Measurements from ENCODE around the gene ADD3. TPM values are rescaled to one million over a fixed set of nuclear protein-coding genes. Genes with fewer than 3 reads are reported as not detected.
"Not testable (repeated sequence)": the region's sequence is repeated elsewhere in the genome, so short reads cannot be mapped to it uniquely, and the experiment has no call there.

The ADD3 gene
- total RNA-seq, 2 experiments from 2014 or later: 85.2 to 85.8 TPM

DNA sequence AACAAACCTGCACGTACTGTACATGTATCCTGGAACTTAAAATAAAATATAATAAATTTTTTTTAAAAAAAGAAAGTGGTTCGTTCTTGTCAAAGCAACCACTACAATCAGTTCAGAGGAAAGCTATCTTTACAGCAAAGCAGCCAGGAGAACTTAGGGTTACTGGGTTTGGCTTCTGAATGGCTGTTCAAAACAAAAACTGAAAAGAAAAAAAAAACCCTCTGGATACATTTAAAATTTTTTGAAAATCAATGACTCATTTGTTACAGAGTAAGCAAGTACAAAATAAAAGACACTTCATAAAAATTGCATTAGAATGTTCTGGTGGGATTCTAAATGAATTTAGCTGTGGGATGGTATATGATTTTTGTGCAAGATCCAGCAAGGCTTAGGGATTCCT, 28.6 kb upstream of the ADD3 start:
- Mint-ChIP-seq H3K4me3 (no peak overlapping the region), H3K4me1 (ENCODE audit: low read depth) (peaks cover 14% of the 10 kb centered on the region), H3K27me3 (ENCODE audit: low read depth) (no peaks in the 10 kb centered on the region), H3K36me3 (ENCODE audit: low read depth) (no peaks in the 10 kb centered on the region), H3K27ac (no peak overlapping the region), H3K9me3 (no peaks in the 10 kb centered on the region)
- no peak for DNase-seq
- intact Hi-C loops (cut with micrococcal nuclease): loop anchor here (5.0 kb wide), 1 partner anchor 588 kb away; the partner anchor contains the start of gene SMC3
- CTCF ChIA-PET: interaction anchor here (0.6 to 4.4 kb wide), 20 partner anchors 9 to 227 kb away, joined by 3 to 16 read pairs (median 4); partner anchors contain the start of gene ADD3

DNA sequence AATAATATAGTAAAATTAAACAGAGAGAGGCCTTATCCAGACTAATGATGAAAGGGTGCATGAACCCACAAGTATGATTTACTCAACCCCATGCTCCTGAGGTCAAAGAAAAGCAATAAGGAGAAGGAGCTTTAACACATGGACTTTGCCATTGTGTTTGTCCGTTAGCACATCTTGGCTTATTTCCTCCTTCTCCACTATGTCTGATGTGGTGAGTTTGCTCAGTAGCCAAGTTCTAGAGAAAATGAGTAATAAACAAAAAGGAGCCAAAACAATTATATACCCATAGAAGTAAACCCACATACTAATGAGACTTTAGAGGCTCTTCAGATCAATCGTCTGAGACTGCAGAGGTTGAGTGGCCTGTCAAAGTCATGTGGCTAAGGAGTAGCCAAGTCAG, 26.1 kb upstream of the ADD3 start:
- no peak for DNase-seq
- intact Hi-C loops (cut with micrococcal nuclease): no loop called here
- peaks cover 6% of the 10 kb centered on the region for H3K9me3 Mint-ChIP-seq
- peaks cover 12% of the 10 kb centered on the region for H3K4me1 Mint-ChIP-seq (ENCODE audit: low read depth)
- no peak overlapping the region for H3K27ac Mint-ChIP-seq
- no peaks in the 10 kb centered on the region for H3K27me3 Mint-ChIP-seq (ENCODE audit: low read depth)
- CTCF ChIA-PET: interaction anchor here (0.6 to 4.4 kb wide), 3 partner anchors 13 to 1052 kb away, joined by 3 to 16 read pairs (median 3); no protein-coding TSS in a partner anchor
- no peak overlapping the region for H3K4me3 Mint-ChIP-seq
- no peaks in the 10 kb centered on the region for H3K36me3 Mint-ChIP-seq (ENCODE audit: low read depth)

DNA sequence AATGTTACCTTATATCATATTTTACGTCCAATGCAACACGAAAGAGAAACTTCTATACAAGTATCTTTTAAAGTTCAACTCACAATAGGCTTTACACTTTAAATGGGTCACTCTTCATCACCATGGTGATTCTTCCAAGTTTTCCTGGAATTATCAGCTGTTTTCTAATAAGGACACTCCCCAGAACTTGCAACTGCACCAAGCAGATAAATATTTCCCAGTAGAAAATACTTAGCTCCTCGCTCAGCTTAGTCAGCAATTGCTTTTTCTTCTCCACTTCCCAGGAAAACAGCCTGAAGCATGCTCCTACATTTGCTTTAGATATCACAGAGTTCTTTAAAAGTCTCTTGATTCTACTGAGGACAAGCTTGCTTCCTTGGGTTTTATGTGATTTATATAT, 25.7 kb upstream of the ADD3 start:
- CTCF ChIA-PET: interaction anchor here (0.6 to 0.7 kb wide), 2 partner anchors 122 to 1053 kb away, joined by 3 read pairs; no protein-coding TSS in a partner anchor
- Mint-ChIP-seq H3K27ac (no peak overlapping the region), H3K36me3 (ENCODE audit: low read depth) (no peaks in the 10 kb centered on the region), H3K4me3 (no peak overlapping the region), H3K4me1 (ENCODE audit: low read depth) (peaks cover 8% of the 10 kb centered on the region), H3K9me3 (peaks cover 6% of the 10 kb centered on the region), H3K27me3 (ENCODE audit: low read depth) (no peaks in the 10 kb centered on the region)
- intact Hi-C loops (cut with micrococcal nuclease): no loop called here
- DNase-seq: no peak

DNA sequence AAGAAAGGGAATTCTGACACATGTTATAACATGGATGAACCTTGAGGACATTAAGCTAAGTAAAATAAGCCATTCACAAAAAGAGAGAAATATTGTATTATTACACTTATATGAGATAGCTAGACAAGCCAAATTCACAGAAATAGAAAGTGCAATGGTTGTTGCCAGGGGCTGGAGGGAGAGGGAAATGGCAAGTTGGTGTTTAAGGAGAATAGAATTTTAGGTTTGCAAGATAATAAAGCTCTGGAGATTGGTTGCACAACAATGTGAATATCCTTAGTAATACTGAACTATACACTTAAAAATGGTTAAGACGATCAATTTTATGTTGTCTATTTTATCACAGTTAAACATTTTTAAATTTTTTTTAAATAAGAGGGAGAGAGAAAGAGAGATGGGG, 25.0 kb upstream of the ADD3 start:
- Mint-ChIP-seq H3K36me3 (ENCODE audit: low read depth) (no peaks in the 10 kb centered on the region), H3K27ac (no peak overlapping the region), H3K27me3 (ENCODE audit: low read depth) (no peaks in the 10 kb centered on the region), H3K4me1 (ENCODE audit: low read depth) (peaks cover 8% of the 10 kb centered on the region), H3K4me3 (no peak overlapping the region), H3K9me3 (peaks cover 6% of the 10 kb centered on the region)
- intact Hi-C loops (cut with micrococcal nuclease): no loop called here
- DNase-seq: no peak
- CTCF ChIA-PET: interaction anchor here (0.8 kb wide), 2 partner anchors 10 to 49 kb away, joined by 3 read pairs; no protein-coding TSS in a partner anchor

DNA sequence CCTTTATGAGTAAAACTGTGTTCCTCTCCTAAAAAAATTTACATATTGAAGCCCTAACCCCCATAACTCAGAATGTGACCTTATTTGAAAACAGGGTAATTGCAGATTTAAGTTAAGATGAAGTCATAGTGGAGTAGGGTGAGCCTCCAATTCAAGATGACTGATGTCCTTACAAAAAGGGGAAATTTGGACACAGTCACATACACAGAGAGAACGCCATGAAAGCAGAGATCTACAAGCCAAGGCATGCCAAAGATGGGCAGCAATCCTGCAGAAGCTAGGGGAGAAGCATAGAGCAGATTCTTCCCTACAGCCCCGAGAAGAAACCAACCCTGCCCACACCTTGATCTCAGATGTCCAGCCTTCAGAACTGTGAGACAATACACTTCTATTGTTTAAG, 23.8 kb upstream of the ADD3 start:
- Mint-ChIP-seq H3K27ac (no peak overlapping the region), H3K4me1 (ENCODE audit: low read depth) (peaks cover 2% of the 10 kb centered on the region), H3K36me3 (ENCODE audit: low read depth) (no peaks in the 10 kb centered on the region), H3K27me3 (ENCODE audit: low read depth) (no peaks in the 10 kb centered on the region), H3K4me3 (no peak overlapping the region), H3K9me3 (peaks cover 6% of the 10 kb centered on the region)
- intact Hi-C loops (cut with micrococcal nuclease): no loop called here
- CTCF ChIA-PET: no interaction called here
- no peak for DNase-seq

DNA sequence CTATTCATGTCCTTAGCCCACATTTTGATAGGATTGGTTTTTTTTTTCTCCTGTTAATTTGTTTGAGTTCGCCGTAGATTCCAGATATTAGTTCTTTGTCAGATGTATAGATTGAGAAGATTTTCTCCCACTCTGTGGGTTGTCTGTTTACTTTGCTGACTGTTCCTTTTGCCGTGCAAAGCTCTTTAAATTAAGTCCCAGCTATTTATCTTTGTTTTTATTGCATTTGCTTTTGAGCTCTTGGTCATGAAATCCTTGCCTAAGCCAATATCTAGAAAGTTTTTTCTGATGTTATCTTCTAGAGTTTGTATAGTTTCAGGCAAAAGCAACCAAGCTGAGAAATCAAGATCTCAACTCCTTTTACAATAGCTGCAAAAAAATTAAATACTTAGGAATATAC, 22.0 kb upstream of the ADD3 start:
- CTCF ChIA-PET; intact Hi-C loops (cut with micrococcal nuclease): not testable (repeated sequence)

DNA sequence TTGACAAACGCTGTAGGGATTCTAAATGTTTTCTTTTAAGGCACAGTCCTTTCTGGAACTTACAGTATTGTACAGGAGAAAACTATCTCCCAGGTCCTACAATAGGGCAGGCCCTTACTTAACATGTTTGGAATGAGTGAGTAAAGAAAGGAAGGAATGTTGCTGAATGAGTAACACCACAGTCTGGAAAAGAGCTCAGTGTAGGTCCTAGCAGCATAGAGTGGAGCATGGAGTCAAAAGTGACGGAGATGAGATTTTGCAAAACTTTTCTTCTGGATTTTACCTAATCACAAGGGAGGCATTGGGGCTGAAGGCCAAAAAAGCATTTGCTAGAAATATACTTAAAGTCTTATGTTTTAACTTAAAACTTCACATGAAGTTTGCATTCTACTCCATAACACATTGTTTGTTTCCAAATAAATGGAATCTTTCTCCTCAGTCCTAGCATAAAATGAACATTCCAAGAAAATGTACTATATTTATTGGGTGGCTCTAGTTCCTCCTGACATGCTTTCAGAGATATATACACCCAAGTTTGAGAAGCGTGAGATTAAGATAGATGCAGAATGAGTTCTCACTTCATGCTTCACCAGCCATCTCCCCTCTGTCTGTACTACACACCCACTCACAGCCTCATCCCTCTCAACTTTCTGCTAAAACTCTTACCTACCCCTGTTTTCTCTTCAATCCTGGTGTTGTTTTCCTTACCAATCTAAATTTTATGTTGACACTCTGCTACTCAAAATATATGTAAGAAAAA, 20.2 kb upstream of the ADD3 start:
- Mint-ChIP-seq H3K4me1 (ENCODE audit: low read depth) (peaks cover 2% of the 10 kb centered on the region), H3K27ac (no peak overlapping the region), H3K9me3 (peaks cover 6% of the 10 kb centered on the region), H3K4me3 (no peak overlapping the region), H3K36me3 (ENCODE audit: low read depth) (no peaks in the 10 kb centered on the region), H3K27me3 (ENCODE audit: low read depth) (no peaks in the 10 kb centered on the region)
- intact Hi-C loops (cut with micrococcal nuclease): no loop called here
- CTCF ChIA-PET: interaction anchor here (0.7 to 2.3 kb wide), 5 partner anchors 8 to 149 kb away, joined by 3 to 8 read pairs (median 4); no protein-coding TSS in a partner anchor
- DNase-seq: no peak

More for the DNA sequence above, 22.0 kb upstream of the ADD3 start:
- not testable (repeated sequence) for H3K36me3 Mint-ChIP-seq (ENCODE audit: low read depth); H3K27me3 Mint-ChIP-seq (ENCODE audit: low read depth); DNase-seq; H3K4me1 Mint-ChIP-seq (ENCODE audit: low read depth); H3K27ac Mint-ChIP-seq; H3K4me3 Mint-ChIP-seq; H3K9me3 Mint-ChIP-seq

DNA sequence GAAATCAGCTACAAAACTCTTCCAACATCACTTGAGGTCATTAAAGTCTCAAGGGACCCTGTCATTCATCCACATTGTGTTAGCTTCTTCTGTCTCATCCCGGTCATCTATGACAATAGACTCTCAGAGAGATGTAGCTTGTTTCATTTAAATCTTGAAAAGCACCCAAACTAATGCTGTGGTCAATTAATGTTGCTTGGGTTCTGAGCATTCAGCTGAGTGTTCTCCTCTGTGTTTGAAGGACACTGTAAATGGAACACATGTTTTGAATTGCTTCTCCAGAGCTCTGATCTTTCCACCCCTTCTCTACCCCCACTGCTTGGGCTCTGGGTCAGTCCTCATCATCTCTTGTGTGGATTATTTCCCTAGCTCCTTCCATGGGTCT, 19.6 kb upstream of the ADD3 start:
- no peaks in the 10 kb centered on the region for H3K36me3 Mint-ChIP-seq (ENCODE audit: low read depth)
- H3K9me3 Mint-ChIP-seq: peaks cover 6% of the 10 kb centered on the region
- intact Hi-C loops (cut with micrococcal nuclease): no loop called here
- H3K4me1 Mint-ChIP-seq (ENCODE audit: low read depth): peaks cover 5% of the 10 kb centered on the region
- no peak for DNase-seq
- H3K27ac Mint-ChIP-seq: no peak overlapping the region
- H3K27me3 Mint-ChIP-seq (ENCODE audit: low read depth): no peaks in the 10 kb centered on the region
- H3K4me3 Mint-ChIP-seq: no peak overlapping the region
- CTCF ChIA-PET: interaction anchor here (0.6 to 2.3 kb wide), 6 partner anchors 9 to 148 kb away, joined by 3 to 8 read pairs (median 4); no protein-coding TSS in a partner anchor

DNA sequence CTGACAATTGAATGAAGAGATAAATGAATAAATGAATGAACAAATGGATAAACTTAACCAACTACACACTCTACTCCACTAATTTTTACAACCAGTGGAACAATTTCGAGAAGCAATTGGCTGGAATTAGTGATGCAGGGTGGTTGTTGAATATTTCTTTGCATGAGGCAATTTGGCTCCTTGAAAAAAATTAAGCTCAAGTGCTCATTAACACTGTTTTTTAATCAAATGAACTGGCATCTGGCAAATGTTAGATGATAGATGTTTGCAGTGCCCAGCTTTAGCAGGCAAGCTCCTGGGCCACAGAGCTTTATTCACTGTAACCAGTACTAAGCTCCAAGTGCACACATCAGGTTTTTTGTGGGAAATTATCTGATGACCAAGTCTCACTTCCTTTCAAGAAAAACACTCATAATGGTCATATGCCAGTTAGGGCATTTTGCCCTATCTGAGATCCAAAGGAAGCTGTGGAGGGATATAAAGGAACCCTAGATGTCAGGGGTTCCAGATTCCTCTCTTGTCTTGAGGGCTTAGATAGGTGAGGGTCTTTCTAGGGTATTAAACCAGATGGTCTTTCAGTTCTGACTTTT, 16.4 kb upstream of the ADD3 start:
- H3K27ac Mint-ChIP-seq: no peak overlapping the region
- intact Hi-C loops (cut with micrococcal nuclease): no loop called here
- H3K9me3 Mint-ChIP-seq: no peaks in the 10 kb centered on the region
- H3K36me3 Mint-ChIP-seq (ENCODE audit: low read depth): no peaks in the 10 kb centered on the region
- no peaks in the 10 kb centered on the region for H3K27me3 Mint-ChIP-seq (ENCODE audit: low read depth)
- DNase-seq: no peak
- H3K4me3 Mint-ChIP-seq: no peak overlapping the region
- CTCF ChIA-PET: interaction anchor here (0.6 to 2.8 kb wide), 6 partner anchors 12 to 504 kb away, joined by 3 to 9 read pairs (median 4); no protein-coding TSS in a partner anchor
- H3K4me1 Mint-ChIP-seq (ENCODE audit: low read depth): peaks cover 20% of the 10 kb centered on the region

DNA sequence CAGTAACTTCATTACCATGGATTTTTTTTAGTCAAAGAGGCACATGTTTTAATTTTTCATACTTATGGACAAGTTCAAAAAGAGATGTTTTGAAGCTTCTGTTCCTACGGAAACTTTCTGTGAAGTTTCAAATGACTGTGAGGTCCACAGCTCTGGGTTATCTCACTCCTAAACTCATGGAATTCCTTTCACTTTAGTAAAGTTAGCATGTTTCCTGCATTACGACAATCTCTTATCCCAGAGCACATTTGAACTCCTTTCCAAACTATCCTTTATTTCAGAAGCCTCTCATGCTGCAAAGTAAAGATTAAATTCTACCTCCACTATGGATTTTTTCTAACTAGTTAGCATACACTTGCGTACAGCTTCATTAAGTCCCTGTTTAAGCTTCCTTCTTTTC, 15.3 kb upstream of the ADD3 start:
- Mint-ChIP-seq H3K4me1 (ENCODE audit: low read depth) (peaks cover 26% of the 10 kb centered on the region), H3K9me3 (no peaks in the 10 kb centered on the region), H3K27me3 (ENCODE audit: low read depth) (no peaks in the 10 kb centered on the region), H3K4me3 (no peak overlapping the region), H3K36me3 (ENCODE audit: low read depth) (no peaks in the 10 kb centered on the region), H3K27ac (no peak overlapping the region)
- CTCF ChIA-PET: interaction anchor here (0.6 to 2.8 kb wide), 6 partner anchors 10 to 232 kb away, joined by 3 to 8 read pairs (median 3); no protein-coding TSS in a partner anchor
- intact Hi-C loops (cut with micrococcal nuclease): no loop called here
- no peak for DNase-seq

DNA sequence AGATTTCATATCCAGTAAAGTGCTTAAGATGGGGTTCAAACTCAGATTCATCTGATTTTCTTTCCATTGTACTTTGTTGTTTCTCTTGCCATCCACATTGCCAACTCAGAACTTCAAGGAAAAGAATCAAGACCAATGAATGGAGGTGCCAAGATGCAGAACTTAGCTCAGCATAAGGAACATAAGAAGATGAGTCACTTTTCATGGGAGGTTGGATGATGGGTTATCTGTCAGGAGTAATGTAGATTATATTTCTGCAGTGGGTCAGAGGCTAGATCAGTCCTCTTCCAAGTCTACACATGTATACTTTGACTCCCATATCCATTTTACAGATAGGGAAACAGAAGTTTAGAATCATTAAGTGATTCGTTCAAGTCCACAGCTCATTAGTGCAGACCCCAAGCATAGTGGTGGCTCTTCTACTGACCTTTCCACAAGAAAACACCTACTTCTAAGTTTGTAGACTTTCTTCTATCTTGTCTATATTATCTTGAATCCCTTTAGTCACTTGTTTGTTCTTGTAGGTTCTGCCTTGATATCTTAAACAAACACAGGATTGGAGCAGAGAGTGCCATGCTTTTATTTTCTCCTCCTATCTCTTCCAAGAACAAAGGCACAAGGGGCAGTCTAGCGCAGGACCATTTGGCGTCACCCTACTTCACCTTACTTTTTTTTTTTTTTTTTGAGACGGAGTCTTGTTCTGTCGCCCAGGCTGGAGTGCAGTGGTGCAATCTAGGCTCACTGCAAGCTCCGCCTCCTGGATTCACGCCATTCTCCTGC, 14.0 kb upstream of the ADD3 start:
- CTCF ChIA-PET: no interaction called here
- no peak for DNase-seq
- no peaks in the 10 kb centered on the region for H3K27me3 Mint-ChIP-seq (ENCODE audit: low read depth)
- peaks cover 33% of the 10 kb centered on the region for H3K4me1 Mint-ChIP-seq (ENCODE audit: low read depth)
- H3K27ac Mint-ChIP-seq: no peak overlapping the region
- no peak overlapping the region for H3K4me3 Mint-ChIP-seq
- no peaks in the 10 kb centered on the region for H3K36me3 Mint-ChIP-seq (ENCODE audit: low read depth)
- intact Hi-C loops (cut with micrococcal nuclease): no loop called here
- H3K9me3 Mint-ChIP-seq: no peaks in the 10 kb centered on the region

Measured in activated naive CD4-positive, alpha-beta T cell treated with anti-CD3 and anti-CD28 coated beads for 36 hours (primary cell).